ENCODE measurements around the gene DGKQ.

- no peak for TF ChIP-seq CTCF (IDR thresholded peaks at IDR 0.05; ENCODE audit: low read depth, low read length, poor library complexity, severe bottlenecking)
- no peak for TF ChIP-seq EZH2phosphoT487 (IDR thresholded peaks at IDR 0.05; ENCODE audit: borderline replicate concordance, low read length)
Measured at GRCh38 chr4:1019320-1019719, 46.0 kb upstream of the DGKQ start.

Measured in DOHH2 (cell line).